ENCODE results near the gene TRPM2.

DNA sequence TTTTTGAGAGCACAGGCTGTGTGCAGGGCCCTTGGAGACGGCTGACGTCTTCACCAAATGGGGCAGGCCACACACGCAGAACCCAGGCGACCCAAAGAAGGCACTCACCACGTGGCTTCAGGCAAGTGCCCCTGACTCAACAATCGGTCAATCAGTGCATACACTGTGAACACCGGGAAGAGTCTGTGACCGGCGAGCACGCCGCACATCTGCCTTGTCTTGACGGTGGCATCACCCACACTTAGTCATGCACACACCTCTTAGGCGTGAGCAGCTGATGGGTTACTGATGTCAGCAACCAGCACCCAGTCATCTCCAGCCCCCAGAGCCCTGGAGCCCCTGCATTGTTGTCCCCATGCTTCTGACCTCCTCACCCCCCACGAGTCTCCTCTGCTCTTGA is 97.0 kb downstream of the TRPM2 start:
- TF ChIP-seq, protein P1, sequence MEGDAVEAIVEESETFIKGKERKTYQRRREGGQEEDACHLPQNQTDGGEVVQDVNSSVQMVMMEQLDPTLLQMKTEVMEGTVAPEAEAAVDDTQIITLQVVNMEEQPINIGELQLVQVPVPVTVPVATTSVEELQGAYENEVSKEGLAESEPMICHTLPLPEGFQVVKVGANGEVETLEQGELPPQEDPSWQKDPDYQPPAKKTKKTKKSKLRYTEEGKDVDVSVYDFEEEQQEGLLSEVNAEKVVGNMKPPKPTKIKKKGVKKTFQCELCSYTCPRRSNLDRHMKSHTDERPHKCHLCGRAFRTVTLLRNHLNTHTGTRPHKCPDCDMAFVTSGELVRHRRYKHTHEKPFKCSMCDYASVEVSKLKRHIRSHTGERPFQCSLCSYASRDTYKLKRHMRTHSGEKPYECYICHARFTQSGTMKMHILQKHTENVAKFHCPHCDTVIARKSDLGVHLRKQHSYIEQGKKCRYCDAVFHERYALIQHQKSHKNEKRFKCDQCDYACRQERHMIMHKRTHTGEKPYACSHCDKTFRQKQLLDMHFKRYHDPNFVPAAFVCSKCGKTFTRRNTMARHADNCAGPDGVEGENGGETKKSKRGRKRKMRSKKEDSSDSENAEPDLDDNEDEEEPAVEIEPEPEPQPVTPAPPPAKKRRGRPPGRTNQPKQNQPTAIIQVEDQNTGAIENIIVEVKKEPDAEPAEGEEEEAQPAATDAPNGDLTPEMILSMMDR (conservative IDR thresholded peaks at IDR 0.05; ENCODE audit: low read depth, low read length), result no peak
- TF ChIP-seq POLR2A (IDR thresholded peaks at IDR 0.05; ENCODE audit: low read depth, low read length), result no peak
- TF ChIP-seq CEBPB (IDR thresholded peaks at IDR 0.05; ENCODE audit: low read depth, low read length), result no peak
- no peak for TF ChIP-seq FOS (IDR thresholded peaks at IDR 0.05; ENCODE audit: low read depth, low read length)
- no peak for TF ChIP-seq RAD21 (IDR thresholded peaks at IDR 0.05; ENCODE audit: low read length)
- TF ChIP-seq, protein P2, sequence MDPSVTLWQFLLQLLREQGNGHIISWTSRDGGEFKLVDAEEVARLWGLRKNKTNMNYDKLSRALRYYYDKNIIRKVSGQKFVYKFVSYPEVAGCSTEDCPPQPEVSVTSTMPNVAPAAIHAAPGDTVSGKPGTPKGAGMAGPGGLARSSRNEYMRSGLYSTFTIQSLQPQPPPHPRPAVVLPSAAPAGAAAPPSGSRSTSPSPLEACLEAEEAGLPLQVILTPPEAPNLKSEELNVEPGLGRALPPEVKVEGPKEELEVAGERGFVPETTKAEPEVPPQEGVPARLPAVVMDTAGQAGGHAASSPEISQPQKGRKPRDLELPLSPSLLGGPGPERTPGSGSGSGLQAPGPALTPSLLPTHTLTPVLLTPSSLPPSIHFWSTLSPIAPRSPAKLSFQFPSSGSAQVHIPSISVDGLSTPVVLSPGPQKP (IDR thresholded peaks at IDR 0.05; ENCODE audit: borderline replicate concordance, low read depth, low read length), result no peak
- no peak for TF ChIP-seq RFX5 (IDR thresholded peaks at IDR 0.05; ENCODE audit: low read depth, low read length)
- no peak for TF ChIP-seq MAZ (IDR thresholded peaks at IDR 0.05; ENCODE audit: borderline replicate concordance, low read depth, low read length)
- no peak for TF ChIP-seq SMC3 (IDR thresholded peaks at IDR 0.05; ENCODE audit: low read depth, low read length)
- no peak for TF ChIP-seq RCOR1 (IDR thresholded peaks at IDR 0.05; ENCODE audit: insufficient replicate concordance, low read length)
- no peak for TF ChIP-seq CHD1 (IDR thresholded peaks at IDR 0.05; ENCODE audit: low read depth, low read length)

All from IMR-90 (cell line).